ENCODE data around the gene SDK1. TPM values are rescaled to one million over a fixed set of nuclear protein-coding genes. Genes with fewer than 3 reads are reported as not detected.
A peak's percentile ranks its signal among the peaks of the same experiment; 100 is the strongest.

SDK1 gene
- total RNA-seq, 1 experiment from 2014 or later = 9.3 TPM

DNA sequence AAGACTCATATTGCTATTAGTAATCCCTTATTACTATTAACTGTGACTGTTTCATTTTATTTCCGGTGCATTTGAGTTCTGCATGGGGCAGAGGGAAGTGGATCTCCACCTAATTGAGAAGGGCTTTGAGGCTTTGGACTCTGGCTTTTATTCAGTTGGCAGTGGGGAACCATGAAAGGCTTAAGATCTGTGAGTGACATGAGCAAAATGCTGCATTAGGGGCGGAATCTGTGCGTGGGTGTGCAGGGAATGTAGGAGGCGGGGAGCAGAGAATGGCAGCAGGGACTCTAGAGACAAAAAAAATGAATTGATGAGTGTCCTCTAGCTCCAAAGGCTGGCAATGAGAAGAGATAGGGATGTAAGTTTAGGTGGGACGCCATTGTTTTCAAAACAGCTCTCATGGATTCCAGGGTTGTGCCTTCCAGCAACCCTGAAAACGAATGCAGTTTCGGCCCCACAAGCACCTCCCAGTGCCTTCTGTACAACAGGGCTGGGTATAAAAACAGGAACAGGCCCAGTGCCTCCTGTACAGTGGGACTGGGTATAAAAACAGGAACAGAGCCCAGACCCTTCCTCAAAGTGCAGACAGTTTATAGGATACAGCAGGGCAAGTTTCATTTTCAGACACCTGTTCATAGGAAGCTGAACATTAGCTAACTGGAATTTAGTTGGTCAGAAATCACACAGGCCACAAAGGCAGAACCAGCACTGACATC lies 717.7 kb downstream of the SDK1 start:
- Mint-ChIP-seq H3K36me3 (peaks cover 55% of the 10 kb centered on the region), H3K9me3 (peaks cover 47% of the 10 kb centered on the region), H3K4me1 (peaks cover 21% of the 10 kb centered on the region), H3K27me3 (ENCODE audit: low read depth) (peaks cover 2% of the 10 kb centered on the region; the same call in 1 of the 2 replicates), H3K4me3 (no peak overlapping the region), H3K27ac (no peak overlapping the region)
- ChIA-PET CTCF (no interaction called here), POLR2A (no interaction called here)
- TF ChIP-seq, protein P1, sequence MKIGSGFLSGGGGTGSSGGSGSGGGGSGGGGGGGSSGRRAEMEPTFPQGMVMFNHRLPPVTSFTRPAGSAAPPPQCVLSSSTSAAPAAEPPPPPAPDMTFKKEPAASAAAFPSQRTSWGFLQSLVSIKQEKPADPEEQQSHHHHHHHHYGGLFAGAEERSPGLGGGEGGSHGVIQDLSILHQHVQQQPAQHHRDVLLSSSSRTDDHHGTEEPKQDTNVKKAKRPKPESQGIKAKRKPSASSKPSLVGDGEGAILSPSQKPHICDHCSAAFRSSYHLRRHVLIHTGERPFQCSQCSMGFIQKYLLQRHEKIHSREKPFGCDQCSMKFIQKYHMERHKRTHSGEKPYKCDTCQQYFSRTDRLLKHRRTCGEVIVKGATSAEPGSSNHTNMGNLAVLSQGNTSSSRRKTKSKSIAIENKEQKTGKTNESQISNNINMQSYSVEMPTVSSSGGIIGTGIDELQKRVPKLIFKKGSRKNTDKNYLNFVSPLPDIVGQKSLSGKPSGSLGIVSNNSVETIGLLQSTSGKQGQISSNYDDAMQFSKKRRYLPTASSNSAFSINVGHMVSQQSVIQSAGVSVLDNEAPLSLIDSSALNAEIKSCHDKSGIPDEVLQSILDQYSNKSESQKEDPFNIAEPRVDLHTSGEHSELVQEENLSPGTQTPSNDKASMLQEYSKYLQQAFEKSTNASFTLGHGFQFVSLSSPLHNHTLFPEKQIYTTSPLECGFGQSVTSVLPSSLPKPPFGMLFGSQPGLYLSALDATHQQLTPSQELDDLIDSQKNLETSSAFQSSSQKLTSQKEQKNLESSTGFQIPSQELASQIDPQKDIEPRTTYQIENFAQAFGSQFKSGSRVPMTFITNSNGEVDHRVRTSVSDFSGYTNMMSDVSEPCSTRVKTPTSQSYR (CRISPR knock-in tag; IDR thresholded peaks at IDR 0.05) = no peak
- TF ChIP-seq MYBL2 (CRISPR knock-in tag; IDR thresholded peaks at IDR 0.05) (no peak), ZNF121 (CRISPR knock-in tag; IDR thresholded peaks at IDR 0.05) (no peak), FOXP1 (CRISPR knock-in tag; IDR thresholded peaks at IDR 0.05; ENCODE audit: borderline replicate concordance) (no peak), TEAD1 (CRISPR knock-in tag; IDR thresholded peaks at IDR 0.05) (no peak), HMGA2 (CRISPR knock-in tag; IDR thresholded peaks at IDR 0.05) (no peak), FOXJ3 (CRISPR knock-in tag; IDR thresholded peaks at IDR 0.05; ENCODE audit: borderline replicate concordance) (no peak), CREB1 (CRISPR knock-in tag; IDR thresholded peaks at IDR 0.05) (no peak), GABPB1 (CRISPR knock-in tag; IDR thresholded peaks at IDR 0.05) (no peak), GTF2I (CRISPR knock-in tag; conservative IDR thresholded peaks at IDR 0.05) (no peak), TCF7 (CRISPR knock-in tag; IDR thresholded peaks at IDR 0.05; ENCODE audit: low read depth) (no peak), ZNF138 (CRISPR knock-in tag; conservative IDR thresholded peaks at IDR 0.05) (no peak), ZNF396 (CRISPR knock-in tag; IDR thresholded peaks at IDR 0.05; ENCODE audit: borderline replicate concordance) (no peak)
- TF ChIP-seq, protein P2, sequence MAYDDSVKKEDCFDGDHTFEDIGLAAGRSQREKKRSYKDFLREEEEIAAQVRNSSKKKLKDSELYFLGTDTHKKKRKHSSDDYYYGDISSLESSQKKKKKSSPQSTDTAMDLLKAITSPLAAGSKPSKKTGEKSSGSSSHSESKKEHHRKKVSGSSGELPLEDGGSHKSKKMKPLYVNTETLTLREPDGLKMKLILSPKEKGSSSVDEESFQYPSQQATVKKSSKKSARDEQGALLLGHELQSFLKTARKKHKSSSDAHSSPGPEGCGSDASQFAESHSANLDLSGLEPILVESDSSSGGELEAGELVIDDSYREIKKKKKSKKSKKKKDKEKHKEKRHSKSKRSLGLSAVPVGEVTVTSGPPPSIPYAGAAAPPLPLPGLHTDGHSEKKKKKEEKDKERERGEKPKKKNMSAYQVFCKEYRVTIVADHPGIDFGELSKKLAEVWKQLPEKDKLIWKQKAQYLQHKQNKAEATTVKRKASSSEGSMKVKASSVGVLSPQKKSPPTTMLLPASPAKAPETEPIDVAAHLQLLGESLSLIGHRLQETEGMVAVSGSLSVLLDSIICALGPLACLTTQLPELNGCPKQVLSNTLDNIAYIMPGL (CRISPR knock-in tag; IDR thresholded peaks at IDR 0.05) = no peak
- TF ChIP-seq, protein P3, sequence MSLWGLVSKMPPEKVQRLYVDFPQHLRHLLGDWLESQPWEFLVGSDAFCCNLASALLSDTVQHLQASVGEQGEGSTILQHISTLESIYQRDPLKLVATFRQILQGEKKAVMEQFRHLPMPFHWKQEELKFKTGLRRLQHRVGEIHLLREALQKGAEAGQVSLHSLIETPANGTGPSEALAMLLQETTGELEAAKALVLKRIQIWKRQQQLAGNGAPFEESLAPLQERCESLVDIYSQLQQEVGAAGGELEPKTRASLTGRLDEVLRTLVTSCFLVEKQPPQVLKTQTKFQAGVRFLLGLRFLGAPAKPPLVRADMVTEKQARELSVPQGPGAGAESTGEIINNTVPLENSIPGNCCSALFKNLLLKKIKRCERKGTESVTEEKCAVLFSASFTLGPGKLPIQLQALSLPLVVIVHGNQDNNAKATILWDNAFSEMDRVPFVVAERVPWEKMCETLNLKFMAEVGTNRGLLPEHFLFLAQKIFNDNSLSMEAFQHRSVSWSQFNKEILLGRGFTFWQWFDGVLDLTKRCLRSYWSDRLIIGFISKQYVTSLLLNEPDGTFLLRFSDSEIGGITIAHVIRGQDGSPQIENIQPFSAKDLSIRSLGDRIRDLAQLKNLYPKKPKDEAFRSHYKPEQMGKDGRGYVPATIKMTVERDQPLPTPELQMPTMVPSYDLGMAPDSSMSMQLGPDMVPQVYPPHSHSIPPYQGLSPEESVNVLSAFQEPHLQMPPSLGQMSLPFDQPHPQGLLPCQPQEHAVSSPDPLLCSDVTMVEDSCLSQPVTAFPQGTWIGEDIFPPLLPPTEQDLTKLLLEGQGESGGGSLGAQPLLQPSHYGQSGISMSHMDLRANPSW (CRISPR knock-in tag; conservative IDR thresholded peaks at IDR 0.05; ENCODE audit: low read depth) = no peak
- DNase-seq (ENCODE audit: low spot score) (no peak), ATAC-seq (no peak)

DNA sequence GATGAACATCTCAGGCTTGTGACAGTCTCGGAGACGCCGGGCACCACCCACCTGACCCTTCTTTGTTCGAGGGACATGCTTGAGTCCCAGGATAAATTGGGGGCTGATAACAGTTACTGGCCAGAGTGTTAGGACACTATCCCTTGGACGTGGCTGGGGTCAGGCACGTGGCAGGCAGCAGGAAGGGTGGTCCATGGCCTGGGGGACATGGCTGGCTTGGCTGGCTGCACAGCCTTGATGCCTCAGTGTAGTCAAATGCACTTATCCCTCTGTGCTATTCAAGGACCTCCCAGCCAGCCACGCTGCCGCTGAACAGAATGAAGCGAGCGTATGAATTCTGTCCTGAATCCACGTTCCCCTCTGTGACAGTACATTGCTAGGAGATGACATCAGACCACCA lies 719.0 kb downstream of the SDK1 start:
- H3K9me3 Mint-ChIP-seq = peaks cover 47% of the 10 kb centered on the region

More for the DNA sequence above, 719.0 kb downstream of the SDK1 start:
- H3K27ac Mint-ChIP-seq = peak overlapping the region; percentile 44; the same call in 1 of the 2 replicates
- H3K27me3 Mint-ChIP-seq (ENCODE audit: low read depth) = peaks cover 2% of the 10 kb centered on the region; the same call in 1 of the 2 replicates
- peaks cover 55% of the 10 kb centered on the region for H3K36me3 Mint-ChIP-seq
- peaks cover 20% of the 10 kb centered on the region for H3K4me1 Mint-ChIP-seq
- no peak overlapping the region for H3K4me3 Mint-ChIP-seq
- ChIA-PET CTCF (no interaction called here), POLR2A (no interaction called here)
- no peak for TF ChIP-seq ZBTB21 (CRISPR knock-in tag; IDR thresholded peaks at IDR 0.05; ENCODE audit: borderline replicate concordance)
- no peak for TF ChIP-seq RELA (CRISPR knock-in tag; IDR thresholded peaks at IDR 0.05; ENCODE audit: borderline replicate concordance)
- no peak for TF ChIP-seq MXD4 (CRISPR knock-in tag; IDR thresholded peaks at IDR 0.05; ENCODE audit: borderline replicate concordance)
- no peak for TF ChIP-seq FOXJ3 (CRISPR knock-in tag; IDR thresholded peaks at IDR 0.05; ENCODE audit: borderline replicate concordance)
- no peak for TF ChIP-seq SP1 (CRISPR knock-in tag; conservative IDR thresholded peaks at IDR 0.05)
- TF ChIP-seq, protein P4, sequence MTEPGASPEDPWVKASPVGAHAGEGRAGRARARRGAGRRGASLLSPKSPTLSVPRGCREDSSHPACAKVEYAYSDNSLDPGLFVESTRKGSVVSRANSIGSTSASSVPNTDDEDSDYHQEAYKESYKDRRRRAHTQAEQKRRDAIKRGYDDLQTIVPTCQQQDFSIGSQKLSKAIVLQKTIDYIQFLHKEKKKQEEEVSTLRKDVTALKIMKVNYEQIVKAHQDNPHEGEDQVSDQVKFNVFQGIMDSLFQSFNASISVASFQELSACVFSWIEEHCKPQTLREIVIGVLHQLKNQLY (CRISPR knock-in tag; IDR thresholded peaks at IDR 0.05) = no peak
- TF ChIP-seq, protein P5, sequence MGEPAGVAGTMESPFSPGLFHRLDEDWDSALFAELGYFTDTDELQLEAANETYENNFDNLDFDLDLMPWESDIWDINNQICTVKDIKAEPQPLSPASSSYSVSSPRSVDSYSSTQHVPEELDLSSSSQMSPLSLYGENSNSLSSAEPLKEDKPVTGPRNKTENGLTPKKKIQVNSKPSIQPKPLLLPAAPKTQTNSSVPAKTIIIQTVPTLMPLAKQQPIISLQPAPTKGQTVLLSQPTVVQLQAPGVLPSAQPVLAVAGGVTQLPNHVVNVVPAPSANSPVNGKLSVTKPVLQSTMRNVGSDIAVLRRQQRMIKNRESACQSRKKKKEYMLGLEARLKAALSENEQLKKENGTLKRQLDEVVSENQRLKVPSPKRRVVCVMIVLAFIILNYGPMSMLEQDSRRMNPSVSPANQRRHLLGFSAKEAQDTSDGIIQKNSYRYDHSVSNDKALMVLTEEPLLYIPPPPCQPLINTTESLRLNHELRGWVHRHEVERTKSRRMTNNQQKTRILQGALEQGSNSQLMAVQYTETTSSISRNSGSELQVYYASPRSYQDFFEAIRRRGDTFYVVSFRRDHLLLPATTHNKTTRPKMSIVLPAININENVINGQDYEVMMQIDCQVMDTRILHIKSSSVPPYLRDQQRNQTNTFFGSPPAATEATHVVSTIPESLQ (CRISPR knock-in tag; IDR thresholded peaks at IDR 0.05) = no peak
- no peak for TF ChIP-seq JAZF1 (CRISPR knock-in tag; IDR thresholded peaks at IDR 0.05)
- no peak for TF ChIP-seq TEAD1 (CRISPR knock-in tag; IDR thresholded peaks at IDR 0.05)
- TF ChIP-seq IRF2 (CRISPR knock-in tag; IDR thresholded peaks at IDR 0.05; ENCODE audit: borderline replicate concordance, low read depth) = no peak
- DNase-seq (ENCODE audit: low spot score) (no peak), ATAC-seq (no peak)

All from WTC11 (cell line).